Measurements from ENCODE around the gene RGS14.

The RGS14 gene

GRCh38 chr5:177311723-177312648, 45.7 kb upstream of the RGS14 start, which contains the start of gene MXD3:
TSS of gene MXD3 (minus strand) at chr5:177311898. CDS start at chr5:177311830, 68 bp downstream.
- TF ChIP-seq CTCF (conservative IDR thresholded peaks at IDR 0.05; ENCODE audit: low read depth, low read length) = no peak
- DNase-seq (ENCODE audit: low read depth) = peak; percentile 65
- peak within 1 kb of the TSS; percentile 68 for H3K4me3 ChIP-seq (ENCODE audit: low read length)

- DNase-seq (ENCODE audit: low read depth) = no peak
- TF ChIP-seq CTCF (conservative IDR thresholded peaks at IDR 0.05; ENCODE audit: low read depth, low read length) = no peak
- peak overlapping the region; percentile 39 for H3K4me3 ChIP-seq (ENCODE audit: low read length)
These were observed 45.0 kb upstream of the RGS14 start for GRCh38 chr5:177312649-177313181.

GRCh38 chr5:177313561-177314259, 44.0 kb upstream of the RGS14 start:
- no peak for DNase-seq (ENCODE audit: low read depth)
- no peak overlapping the region for H3K4me3 ChIP-seq (ENCODE audit: low read length)
- no peak for TF ChIP-seq CTCF (conservative IDR thresholded peaks at IDR 0.05; ENCODE audit: low read depth, low read length)

- no peak overlapping the region for H3K4me3 ChIP-seq (ENCODE audit: low read length)
These were observed 43.1 kb upstream of the RGS14 start for GRCh38 chr5:177314376-177315342.

GRCh38 chr5:177315411-177315810, 42.3 kb upstream of the RGS14 start:
- H3K4me3 ChIP-seq (ENCODE audit: low read length) = no peak overlapping the region
- no peak for TF ChIP-seq CTCF (conservative IDR thresholded peaks at IDR 0.05; ENCODE audit: low read depth, low read length)
- DNase-seq (ENCODE audit: low read depth) = no peak

More at GRCh38 chr5:177314376-177315342, 43.1 kb upstream of the RGS14 start:
- TF ChIP-seq CTCF (conservative IDR thresholded peaks at IDR 0.05; ENCODE audit: low read depth, low read length) = no peak
- no peak for DNase-seq (ENCODE audit: low read depth)

GRCh38 chr5:177316005-177316404, 41.7 kb upstream of the RGS14 start:
- no peak for TF ChIP-seq CTCF (conservative IDR thresholded peaks at IDR 0.05; ENCODE audit: low read depth, low read length)
- DNase-seq (ENCODE audit: low read depth) = no peak
- no peak overlapping the region for H3K4me3 ChIP-seq (ENCODE audit: low read length)
